Tibial nerve (tissue), 4 donors: ENCODE results near the gene SATB2. TPM values are rescaled to one million over a fixed set of nuclear protein-coding genes. Genes with fewer than 3 reads are reported as not detected.

Source experiments
- DNase-seq, 2 donors: peaks; one replicate each; pipeline ENCODE4 v3.0.0-alpha.2; 2019; ENCODE audit warnings: low spot score in 2 of 2
- H3K27ac ChIP-seq, 4 donors: fragments of 200-600 bp; sonication (generic) in 3 of 4; one replicate each; pipeline ENCODE4 v1.5.1; 2017 to 2019; ENCODE audit warnings: mild to moderate bottlenecking in 1 of 4
- H3K27me3 ChIP-seq, 2 donors: fragments of 200-600 bp; sonication (generic) in 1 of 2; one replicate each; pipeline versions ENCODE4 v1.5.1 to v1.6.0; 2017 to 2019
- H3K36me3 ChIP-seq, 3 donors: fragments of 200-600 bp; sonication (generic); one replicate each; pipeline ENCODE4 v1.5.1; 2018 to 2019
- H3K4me1 ChIP-seq, 4 donors: fragments of 200-600 bp; sonication (generic) in 3 of 4; one replicate each; pipeline ENCODE4 v1.5.1; 2017 to 2019
- H3K4me3 ChIP-seq, 4 donors: fragments of 200-600 bp; sonication (generic) in 3 of 4; one replicate each; pipeline ENCODE4 v1.5.1; 2017 to 2019; ENCODE audit warnings: mild to moderate bottlenecking in 1 of 4, moderate library complexity in 1 of 4
- H3K9me3 ChIP-seq, 4 donors: fragments of 200-600 bp; sonication (generic) in 3 of 4; one replicate each; pipeline ENCODE4 v1.5.1; 2017 to 2019
- EP300 ChIP-seq, 2 donors: sonication (generic); formaldehyde crosslinking; IDR thresholded peaks; one replicate each; pipeline ENCODE4 v1.6.1; 2017; ENCODE audit warnings: antibody characterized with exemption in 2 of 2, mild to moderate bottlenecking in 1 of 2
- POLR2A ChIP-seq, 2 donors: fragments of 450-650 bp; IDR thresholded peaks; one replicate each; pipeline ENCODE4 v1.6.1; 2017; ENCODE audit warnings: antibody characterized with exemption in 2 of 2, mild to moderate bottlenecking in 2 of 2, moderate library complexity in 2 of 2
- WGBS, 2 donors: methylation state at CpG; one replicate each; pipeline ENCODE4 v1.1.5; 2018; 5-methylcytosine and 5-hydroxymethylcytosine counted together
- total RNA-seq, 4 donors: library from RNA; depleted of rRNA; stranded (reverse); fragments of >200 nt; gene quantifications; one replicate each; pipeline ENCODE4 v1.1.0, GENCODE V29; 2016
- TF ChIP-seq, protein P1 (sequence below), 5 experiments: fragments of 200-600 bp in 3 of 5; fragments of 450-650 bp in 2 of 5; sonication (generic) in 3 of 5; IDR thresholded peaks; one replicate each; pipeline ENCODE4 v1.5.1; 2016 to 2019; ENCODE audit warnings: antibody characterized with exemption in 5 of 5, mild to moderate bottlenecking in 3 of 5, moderate library complexity in 2 of 5

Gene SATB2
- total RNA-seq, 4 donors from 2014 or later: 8.5 to 19.0 (median 12.0) TPM

DNA sequence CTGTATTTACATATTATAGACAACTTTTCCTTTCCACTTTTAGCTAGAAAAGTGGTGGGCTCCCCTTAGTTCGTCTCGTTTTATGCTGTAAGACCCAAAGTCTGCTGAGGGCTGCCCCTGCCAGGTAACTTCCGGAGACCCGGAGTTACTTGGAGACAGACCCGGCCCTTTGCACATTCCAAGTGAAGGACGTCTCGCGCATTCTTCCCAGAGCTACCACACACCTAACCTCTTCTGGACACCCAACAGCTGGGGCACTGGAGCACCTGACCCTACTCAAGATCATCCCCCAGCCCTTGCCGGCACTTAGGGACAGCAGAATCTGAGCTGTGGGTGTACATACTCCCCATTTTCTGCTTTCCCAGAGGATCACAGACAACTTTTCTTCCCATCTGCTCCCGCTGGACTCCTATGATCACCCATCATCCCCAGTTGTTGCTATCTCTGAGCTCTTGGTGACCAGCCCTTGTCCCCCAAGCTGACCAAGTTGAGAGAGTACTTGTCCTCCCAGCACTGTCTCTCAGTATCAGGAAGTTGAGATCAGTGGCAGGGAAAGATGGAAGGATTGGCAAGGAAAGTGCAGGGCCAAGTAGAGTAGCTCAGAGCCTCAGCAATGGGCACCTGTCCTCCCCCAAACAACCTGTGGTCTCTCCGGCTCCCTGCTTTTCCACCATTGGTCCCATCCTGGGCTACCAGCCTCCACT is 8.4 kb upstream of the SATB2 start:
- Histone ChIP-seq H3K27me3 (peaks cover 0 to 100% of the 10 kb centered on the region in 2 donors), H3K4me1 (peaks cover 0 to 70% (median 19%) of the 10 kb centered on the region in 4 donors), H3K27ac (no peak overlapping the region), H3K36me3 (no peaks in the 10 kb centered on the region), H3K4me3 (no peak overlapping the region), H3K9me3 (no peaks in the 10 kb centered on the region)
- DNase-seq: no peak
- TF ChIP-seq, protein P1, sequence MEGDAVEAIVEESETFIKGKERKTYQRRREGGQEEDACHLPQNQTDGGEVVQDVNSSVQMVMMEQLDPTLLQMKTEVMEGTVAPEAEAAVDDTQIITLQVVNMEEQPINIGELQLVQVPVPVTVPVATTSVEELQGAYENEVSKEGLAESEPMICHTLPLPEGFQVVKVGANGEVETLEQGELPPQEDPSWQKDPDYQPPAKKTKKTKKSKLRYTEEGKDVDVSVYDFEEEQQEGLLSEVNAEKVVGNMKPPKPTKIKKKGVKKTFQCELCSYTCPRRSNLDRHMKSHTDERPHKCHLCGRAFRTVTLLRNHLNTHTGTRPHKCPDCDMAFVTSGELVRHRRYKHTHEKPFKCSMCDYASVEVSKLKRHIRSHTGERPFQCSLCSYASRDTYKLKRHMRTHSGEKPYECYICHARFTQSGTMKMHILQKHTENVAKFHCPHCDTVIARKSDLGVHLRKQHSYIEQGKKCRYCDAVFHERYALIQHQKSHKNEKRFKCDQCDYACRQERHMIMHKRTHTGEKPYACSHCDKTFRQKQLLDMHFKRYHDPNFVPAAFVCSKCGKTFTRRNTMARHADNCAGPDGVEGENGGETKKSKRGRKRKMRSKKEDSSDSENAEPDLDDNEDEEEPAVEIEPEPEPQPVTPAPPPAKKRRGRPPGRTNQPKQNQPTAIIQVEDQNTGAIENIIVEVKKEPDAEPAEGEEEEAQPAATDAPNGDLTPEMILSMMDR (IDR thresholded peaks at IDR 0.05): no peak
- TF ChIP-seq POLR2A (IDR thresholded peaks at IDR 0.05) (no peak), EP300 (IDR thresholded peaks at IDR 0.05) (no peak)
- WGBS, 2 donors: 26 to 35% methylated on average over 11 of the region's 11 CpGs

DNA sequence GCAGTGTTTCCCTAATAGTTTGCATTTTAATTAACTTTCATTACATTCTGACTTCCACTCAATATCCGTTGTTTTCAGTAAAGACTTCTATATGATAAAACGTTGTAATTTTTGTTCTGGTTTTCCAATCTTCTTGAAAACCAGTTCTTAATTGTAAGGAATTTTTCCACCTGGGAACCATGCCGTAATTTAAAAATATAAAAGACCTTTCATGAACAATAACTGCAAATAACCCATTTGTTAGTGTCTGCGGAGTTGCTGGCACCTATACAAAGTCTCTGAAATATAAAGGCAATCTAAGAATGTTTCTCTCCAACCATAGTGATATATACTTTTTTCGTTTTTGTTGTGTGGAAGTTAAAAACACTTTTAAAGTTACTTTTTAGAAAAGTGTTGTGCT is 7.7 kb upstream of the SATB2 start:
- no peak for TF ChIP-seq POLR2A (IDR thresholded peaks at IDR 0.05)
- 23 to 29% methylated on average over 5 of the region's 5 CpGs for WGBS, 2 donors
- H3K27me3 ChIP-seq: peaks cover 0 to 100% of the 10 kb centered on the region in 2 donors
- no peaks in the 10 kb centered on the region for H3K36me3 ChIP-seq
- peaks cover 0 to 65% (median 13%) of the 10 kb centered on the region in 4 donors for H3K4me1 ChIP-seq
- H3K27ac ChIP-seq: no peak overlapping the region
- H3K9me3 ChIP-seq: no peaks in the 10 kb centered on the region
- H3K4me3 ChIP-seq: no peak overlapping the region
- DNase-seq: no peak

DNA sequence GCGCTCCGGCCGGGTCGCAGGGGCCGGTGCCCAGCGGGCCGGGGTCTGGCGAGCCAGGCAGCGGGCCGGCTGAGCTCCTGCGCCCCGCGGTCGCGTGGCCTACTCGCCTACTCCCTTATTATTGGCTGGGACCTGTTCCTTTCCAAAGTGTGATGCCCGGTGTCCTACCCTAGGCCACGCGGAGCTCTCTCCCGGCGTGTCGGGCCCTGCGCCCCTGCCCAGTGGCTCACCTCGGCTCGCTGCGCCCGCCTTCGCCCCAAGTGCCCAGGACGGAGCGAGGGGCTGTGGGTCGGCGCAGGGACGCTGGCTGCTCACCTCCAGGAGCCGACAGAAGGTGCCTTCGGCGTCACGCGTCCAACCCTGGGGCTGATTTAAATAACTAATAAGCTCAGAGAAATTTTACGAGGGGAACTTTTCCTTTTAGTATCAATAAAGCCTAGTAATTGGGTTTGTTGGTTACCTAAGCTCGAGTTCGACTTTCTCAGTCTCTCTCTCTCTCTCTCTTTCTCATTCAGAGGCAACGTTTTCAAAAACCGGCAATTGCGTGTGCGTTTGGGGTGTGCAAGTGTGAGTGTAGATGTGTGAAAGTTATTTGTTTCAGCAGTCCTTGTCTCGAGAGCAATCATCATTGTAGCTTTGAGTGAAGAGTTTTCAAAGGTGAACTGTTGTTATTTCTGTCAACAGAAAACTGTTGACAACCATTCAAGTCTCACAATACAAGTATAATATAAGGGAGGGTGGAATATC is 7.0 kb upstream of the SATB2 start:
- Histone ChIP-seq H3K4me1 (peaks cover 0 to 65% (median 12%) of the 10 kb centered on the region in 4 donors), H3K4me3 (peak overlapping the region in 2 of 4 donors; percentile 35 to 59), H3K27ac (no peak overlapping the region), H3K27me3 (peaks cover 0 to 100% of the 10 kb centered on the region in 2 donors), H3K36me3 (no peaks in the 10 kb centered on the region), H3K9me3 (no peaks in the 10 kb centered on the region)
- TF ChIP-seq POLR2A (IDR thresholded peaks at IDR 0.05) (no peak), EP300 (IDR thresholded peaks at IDR 0.05) (no peak)
- TF ChIP-seq, protein P1 (IDR thresholded peaks at IDR 0.05): no peak
- 9 to 11% methylated on average over 29 to 46 of the region's 46 CpGs for WGBS, 2 donors
- no peak for DNase-seq

DNA sequence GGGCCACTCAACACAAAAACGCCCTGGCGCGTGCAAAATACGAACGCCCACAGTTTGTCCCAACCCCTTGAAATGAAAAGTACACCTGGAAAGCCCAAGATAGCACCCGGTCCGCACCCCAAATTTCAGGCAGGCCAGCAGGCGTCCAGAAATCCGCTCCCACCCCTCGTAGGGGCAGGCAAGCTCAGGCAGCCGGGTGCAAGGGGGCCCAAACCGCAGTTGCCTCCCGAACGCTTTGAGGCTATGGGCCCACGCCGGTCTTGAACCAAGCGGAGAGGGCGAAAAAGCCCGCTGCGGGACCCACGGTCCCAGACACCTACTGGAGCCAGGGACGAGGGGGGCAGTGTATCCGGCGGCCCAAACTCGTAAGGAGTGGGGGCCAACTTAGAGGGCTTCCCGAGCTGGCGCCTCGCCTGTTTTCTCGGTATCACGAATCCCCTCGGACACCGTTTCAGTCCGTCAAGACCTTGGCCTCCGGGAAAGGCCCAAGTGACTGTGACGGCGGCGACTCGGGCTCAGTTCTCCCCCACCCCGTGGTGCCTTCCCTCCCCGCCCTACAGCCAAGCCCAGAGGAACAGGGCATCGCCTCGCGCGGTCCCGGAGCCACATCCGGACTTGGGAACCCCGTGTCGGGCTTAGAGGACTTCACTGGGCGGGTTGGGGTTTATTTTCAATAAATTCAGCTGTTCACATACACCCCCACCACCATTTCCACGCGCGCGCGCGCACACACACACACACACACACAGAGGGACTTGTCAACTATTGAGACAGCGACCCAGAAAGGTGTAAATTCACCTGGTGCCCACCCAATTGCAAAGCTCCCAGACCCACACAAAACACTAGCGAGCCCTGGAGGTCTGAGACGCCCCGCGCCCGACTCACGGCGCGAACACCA is 6.2 kb upstream of the SATB2 start:
- TF ChIP-seq EP300 (IDR thresholded peaks at IDR 0.05) (no peak), POLR2A (IDR thresholded peaks at IDR 0.05) (no peak)
- TF ChIP-seq, protein P1 (IDR thresholded peaks at IDR 0.05): no peak
- DNase-seq: no peak
- Histone ChIP-seq H3K4me1 (peaks cover 0 to 58% (median 12%) of the 10 kb centered on the region in 4 donors), H3K4me3 (peak overlapping the region; percentile 26 to 59 (median 37)), H3K27me3 (peaks cover 0 to 92% of the 10 kb centered on the region in 2 donors), H3K27ac (peak overlapping the region in 1 of 4 donors; percentile 56), H3K9me3 (no peaks in the 10 kb centered on the region), H3K36me3 (no peaks in the 10 kb centered on the region)
- 5 to 6% methylated on average over 24 to 42 of the region's 64 CpGs for WGBS, 2 donors

DNA sequence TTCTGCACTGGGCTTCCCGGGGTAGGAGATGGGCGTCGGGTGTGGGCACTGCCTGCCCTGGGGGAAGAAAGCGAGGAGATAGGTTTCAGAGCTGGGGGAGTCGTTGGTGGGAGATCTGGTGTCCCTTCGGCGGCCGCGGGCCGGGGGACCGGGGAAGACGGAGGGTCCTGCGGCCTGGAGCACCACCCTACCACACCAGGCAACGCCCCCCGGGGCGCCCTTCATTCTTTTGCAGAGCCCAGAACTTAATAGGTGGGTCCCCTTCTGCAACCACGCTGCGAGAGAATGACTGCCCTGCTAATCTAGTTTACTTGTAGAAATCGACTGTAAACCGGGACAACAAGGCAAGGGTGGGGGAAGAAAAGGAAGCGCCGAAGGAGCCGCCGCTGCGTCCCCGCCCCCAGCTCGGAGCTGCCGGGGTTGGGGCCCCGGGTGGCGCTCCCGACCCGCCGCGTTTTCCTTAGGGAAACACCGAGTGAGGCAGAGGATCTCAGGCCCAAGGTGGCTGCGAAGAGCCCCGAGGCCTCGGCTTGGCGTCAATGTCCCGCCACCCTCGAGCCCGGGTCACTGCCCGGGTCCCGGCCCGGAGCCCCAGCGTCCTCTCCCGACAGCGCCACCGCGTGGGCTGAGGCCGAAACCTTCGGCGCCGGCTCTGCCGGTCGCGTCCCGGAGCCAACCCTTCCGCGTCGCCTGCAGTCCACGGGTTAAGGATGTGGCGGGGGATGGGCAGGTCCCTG is 5.4 kb upstream of the SATB2 start:
- peak in 1 of 2 donors; percentile 31 for TF ChIP-seq EP300 (IDR thresholded peaks at IDR 0.05)
- TF ChIP-seq, protein P1 (IDR thresholded peaks at IDR 0.05): peak; percentile 67 to 89 (median 79)
- TF ChIP-seq POLR2A (IDR thresholded peaks at IDR 0.05): no peak
- Histone ChIP-seq H3K9me3 (no peaks in the 10 kb centered on the region), H3K27ac (peak overlapping the region in 1 of 4 donors; percentile 56), H3K27me3 (peaks cover 0 to 83% of the 10 kb centered on the region in 2 donors), H3K4me3 (peak overlapping the region; percentile 26 to 59 (median 37)), H3K36me3 (no peaks in the 10 kb centered on the region), H3K4me1 (peaks cover 0 to 54% (median 12%) of the 10 kb centered on the region in 4 donors)
- 1 to 2% methylated on average over 36 to 63 of the region's 63 CpGs for WGBS, 2 donors
- peak; percentile 66 to 67 for DNase-seq
